Left forelimb (tissue), 1 donor: Measurements from ENCODE around the gene SETX.
"Not testable (repeated sequence)": the region's sequence is repeated elsewhere in the genome, so short reads cannot be mapped to it uniquely, and the experiment has no call there.

Experiments
- DNase-seq: peaks from one replicate; pipeline ENCODE4 v3.0.0-alpha.2; 2018; ENCODE audit warnings: low spot score

Gene SETX

GRCh38 chr9:132283165-132283564, 71.6 kb downstream of the SETX start:
- no peak for DNase-seq

- no peak for DNase-seq
Measured at GRCh38 chr9:132274861-132275260, 79.9 kb downstream of the SETX start.

- not testable (repeated sequence) for DNase-seq
Measured at GRCh38 chr9:132269704-132270516, 84.9 kb downstream of the SETX start.

- no peak for DNase-seq
Measured at GRCh38 chr9:132268725-132269352, 85.9 kb downstream of the SETX start.

- no peak for DNase-seq
Measured at GRCh38 chr9:132267660-132268059, 87.1 kb downstream of the SETX start.

GRCh38 chr9:132266017-132266416, 88.8 kb downstream of the SETX start:
- DNase-seq, result no peak

GRCh38 chr9:132260846-132261245, 93.9 kb downstream of the SETX start:
- DNase-seq, result no peak

GRCh38 chr9:132250324-132251262, 104.2 kb downstream of the SETX start:
- no peak for DNase-seq

- no peak for DNase-seq
Measured at GRCh38 chr9:132249690-132250089, 105.1 kb downstream of the SETX start.

GRCh38 chr9:132249123-132249522, 105.7 kb downstream of the SETX start:
- no peak for DNase-seq

- DNase-seq, result no peak
Measured at GRCh38 chr9:132247942-132248341, 106.8 kb downstream of the SETX start.

GRCh38 chr9:132245465-132245864, 109.3 kb downstream of the SETX start:
- no peak for DNase-seq

- DNase-seq, result no peak
Measured at GRCh38 chr9:132244582-132245455, 110.0 kb downstream of the SETX start.

- DNase-seq, result no peak
Measured at GRCh38 chr9:132243156-132244074, 111.4 kb downstream of the SETX start.

GRCh38 chr9:132242621-132243155, 112.1 kb downstream of the SETX start:
- no peak for DNase-seq

GRCh38 chr9:132241840-132242620, 112.8 kb downstream of the SETX start:
- no peak for DNase-seq

GRCh38 chr9:132241483-132241839, 113.3 kb downstream of the SETX start:
- no peak for DNase-seq

- peak; percentile 93 for DNase-seq
Measured at GRCh38 chr9:132240841-132241482, 113.8 kb downstream of the SETX start.
